ENCODE measurements around the gene RASGEF1B. TPM values are rescaled to one million over a fixed set of nuclear protein-coding genes. Genes with fewer than 3 reads are reported as not detected.
"Not testable (repeated sequence)": the region's sequence is repeated elsewhere in the genome, so short reads cannot be mapped to it uniquely, and the experiment has no call there.

Gene RASGEF1B
- total RNA-seq, 1 experiment from 2014 or later: 7.5 TPM

- Histone ChIP-seq H2BK15ac (ENCODE audit: low read depth, low read length) (no peak overlapping the region), H3K27ac (ENCODE audit: insufficient read length, low read depth, low read length) (no peak overlapping the region), H3K4me2 (ENCODE audit: insufficient read depth, insufficient read length, low read length) (no peak overlapping the region), H4K8ac (replicated peaks; ENCODE audit: insufficient read length, low read depth, low read length) (no peak overlapping the region), H3K56ac (ENCODE audit: insufficient read length, low read depth, low read length) (no peak overlapping the region), H3K23ac (ENCODE audit: insufficient read length, low read depth, low read length) (no peak overlapping the region), H3K4ac (ENCODE audit: low read depth, low read length) (no peak overlapping the region), H3K79me2 (ENCODE audit: insufficient read depth, low read length) (no peaks in the 10 kb centered on the region), H2AFZ (ENCODE audit: low read length) (no peak overlapping the region), H4K5ac (ENCODE audit: insufficient read length, low read depth, low read length) (no peak overlapping the region), H4K20me1 (ENCODE audit: control insufficient read depth, insufficient read depth, insufficient read length) (no peaks in the 10 kb centered on the region), H3K4me1 (ENCODE audit: insufficient read depth, low read length) (no peaks in the 10 kb centered on the region), H4K91ac (ENCODE audit: insufficient read length, low read depth, low read length) (no peak overlapping the region), H3K9me3 (ENCODE audit: control insufficient read depth, low read depth, low read length) (no peaks in the 10 kb centered on the region), H2BK5ac (ENCODE audit: insufficient read length, low read length) (no peak overlapping the region), H3K23me2 (ENCODE audit: insufficient read length, low read depth, low read length, poor library complexity, severe bottlenecking) (no peaks in the 10 kb centered on the region), H2BK120ac (ENCODE audit: low read depth, low read length, poor library complexity, severe bottlenecking) (no peak overlapping the region), H3K14ac (ENCODE audit: insufficient read depth, low read length) (no peak overlapping the region), H3T11ph (ENCODE audit: low read length) (no peak overlapping the region), H2AK5ac (ENCODE audit: insufficient read length, low read length) (no peak overlapping the region), H2BK20ac (ENCODE audit: low read depth, low read length, poor library complexity, severe bottlenecking) (no peak overlapping the region), H3K27me3 (ENCODE audit: insufficient read depth, low read length) (no peaks in the 10 kb centered on the region), H3K18ac (ENCODE audit: insufficient read length, low read depth, low read length) (no peak overlapping the region), H2BK12ac (ENCODE audit: insufficient read length, low read depth, low read length) (no peak overlapping the region), H3K79me1 (ENCODE audit: insufficient read depth, low read depth, low read length, poor library complexity, severe bottlenecking) (no peaks in the 10 kb centered on the region), H3K9ac (ENCODE audit: extremely low read depth, insufficient read length, low read length) (no peak overlapping the region)
- no peak overlapping the region for H3K27ac Mint-ChIP-seq
- no peaks in the 10 kb centered on the region for H3K27me3 Mint-ChIP-seq (ENCODE audit: low read depth)
- no peak overlapping the region for H3K4me3 Mint-ChIP-seq
- no peaks in the 10 kb centered on the region for H3K36me3 Mint-ChIP-seq (ENCODE audit: insufficient read depth in 1 of 3, low read depth in 3 of 3)
- DNase-seq: no peak
- TF ChIP-seq, protein P1, sequence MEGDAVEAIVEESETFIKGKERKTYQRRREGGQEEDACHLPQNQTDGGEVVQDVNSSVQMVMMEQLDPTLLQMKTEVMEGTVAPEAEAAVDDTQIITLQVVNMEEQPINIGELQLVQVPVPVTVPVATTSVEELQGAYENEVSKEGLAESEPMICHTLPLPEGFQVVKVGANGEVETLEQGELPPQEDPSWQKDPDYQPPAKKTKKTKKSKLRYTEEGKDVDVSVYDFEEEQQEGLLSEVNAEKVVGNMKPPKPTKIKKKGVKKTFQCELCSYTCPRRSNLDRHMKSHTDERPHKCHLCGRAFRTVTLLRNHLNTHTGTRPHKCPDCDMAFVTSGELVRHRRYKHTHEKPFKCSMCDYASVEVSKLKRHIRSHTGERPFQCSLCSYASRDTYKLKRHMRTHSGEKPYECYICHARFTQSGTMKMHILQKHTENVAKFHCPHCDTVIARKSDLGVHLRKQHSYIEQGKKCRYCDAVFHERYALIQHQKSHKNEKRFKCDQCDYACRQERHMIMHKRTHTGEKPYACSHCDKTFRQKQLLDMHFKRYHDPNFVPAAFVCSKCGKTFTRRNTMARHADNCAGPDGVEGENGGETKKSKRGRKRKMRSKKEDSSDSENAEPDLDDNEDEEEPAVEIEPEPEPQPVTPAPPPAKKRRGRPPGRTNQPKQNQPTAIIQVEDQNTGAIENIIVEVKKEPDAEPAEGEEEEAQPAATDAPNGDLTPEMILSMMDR (conservative IDR thresholded peaks at IDR 0.05): no peak
- WGBS (ENCODE audit: extremely low coverage, insufficient read length, low lambda C conversion rate): no CpG with 5 or more reads among the region's 3 CpGs
- H3K9me3 Mint-ChIP-seq: peaks cover 0 to 6% of the 10 kb centered on the region in 2 experiments; a peak in 2 of 5 replicates
- H3K4me1 Mint-ChIP-seq: peaks cover 8 to 11% of the 10 kb centered on the region in 2 experiments
These were observed 9.4 kb upstream of the RASGEF1B start for GRCh38 chr4:81481151-81481550.

GRCh38 chr4:81479573-81479972 lies 7.9 kb upstream of the RASGEF1B start:
- not testable (repeated sequence) for H3K4me3 Mint-ChIP-seq; H4K5ac ChIP-seq (ENCODE audit: insufficient read length, low read depth, low read length); H3K9me3 ChIP-seq (ENCODE audit: control insufficient read depth, low read depth, low read length); DNase-seq; H3K56ac ChIP-seq (ENCODE audit: insufficient read length, low read depth, low read length); H3K23me2 ChIP-seq (ENCODE audit: insufficient read length, low read depth, low read length, poor library complexity, severe bottlenecking); H4K8ac ChIP-seq (replicated peaks; ENCODE audit: insufficient read length, low read depth, low read length); H3K4me1 Mint-ChIP-seq; H3K9ac ChIP-seq (ENCODE audit: extremely low read depth, insufficient read length, low read length); H2BK5ac ChIP-seq (ENCODE audit: insufficient read length, low read length); H4K91ac ChIP-seq (ENCODE audit: insufficient read length, low read depth, low read length); H2BK15ac ChIP-seq (ENCODE audit: low read depth, low read length); H3K18ac ChIP-seq (ENCODE audit: insufficient read length, low read depth, low read length); H3K4ac ChIP-seq (ENCODE audit: low read depth, low read length); H2AFZ ChIP-seq (ENCODE audit: low read length); H3K27me3 ChIP-seq (ENCODE audit: insufficient read depth, low read length); H2BK12ac ChIP-seq (ENCODE audit: insufficient read length, low read depth, low read length); H3K23ac ChIP-seq (ENCODE audit: insufficient read length, low read depth, low read length); H3K27me3 Mint-ChIP-seq (ENCODE audit: low read depth); H3K4me1 ChIP-seq (ENCODE audit: insufficient read depth, low read length); H3K79me1 ChIP-seq (ENCODE audit: insufficient read depth, low read depth, low read length, poor library complexity, severe bottlenecking); H3K27ac ChIP-seq (ENCODE audit: insufficient read length, low read depth, low read length); H2BK20ac ChIP-seq (ENCODE audit: low read depth, low read length, poor library complexity, severe bottlenecking); H3K36me3 Mint-ChIP-seq (ENCODE audit: insufficient read depth in 1 of 3, low read depth in 3 of 3); H3K9me3 Mint-ChIP-seq; H2BK120ac ChIP-seq (ENCODE audit: low read depth, low read length, poor library complexity, severe bottlenecking); H3K14ac ChIP-seq (ENCODE audit: insufficient read depth, low read length); H2AK5ac ChIP-seq (ENCODE audit: insufficient read length, low read length); H3K27ac Mint-ChIP-seq; H3T11ph ChIP-seq (ENCODE audit: low read length); H3K4me2 ChIP-seq (ENCODE audit: insufficient read depth, insufficient read length, low read length); H4K20me1 ChIP-seq (ENCODE audit: control insufficient read depth, insufficient read depth, insufficient read length); H3K79me2 ChIP-seq (ENCODE audit: insufficient read depth, low read length)
- WGBS (ENCODE audit: extremely low coverage, insufficient read length, low lambda C conversion rate): no CpG with 5 or more reads among the region's 2 CpGs

All from H9 (cell line).